T-helper 1 cell treated with Interleukin-12 subunit alpha and Interleukin-12 subunit beta and Interleukin-4 antibody, amounts not matched to agents 30 μg/mL and 1 μg/mL, for 36 hours (primary cell): Measurements from ENCODE around the gene CAGE1.
"Not testable (repeated sequence)": the region's sequence is repeated elsewhere in the genome, so short reads cannot be mapped to it uniquely, and the experiment has no call there.

Experiments used
- H3K27ac Mint-ChIP-seq: one replicate; pipeline ENCODE4 v1.8.0; 2021; ENCODE audit warnings: mild to moderate bottlenecking, mixed read lengths
- H3K27me3 Mint-ChIP-seq: one replicate; pipeline ENCODE4 v1.8.0; 2021; ENCODE audit warnings: low read depth, mixed read lengths
- H3K36me3 Mint-ChIP-seq: one replicate; pipeline ENCODE4 v1.8.0; 2021; ENCODE audit warnings: low read depth, mixed read lengths
- H3K4me1 Mint-ChIP-seq: one replicate; pipeline ENCODE4 v1.8.0; 2021; ENCODE audit warnings: low read depth, mixed read lengths
- H3K4me3 Mint-ChIP-seq: one replicate; pipeline ENCODE4 v1.8.0; 2021; ENCODE audit warnings: mild to moderate bottlenecking, moderate library complexity, mixed read lengths
- H3K9me3 Mint-ChIP-seq: one replicate; pipeline ENCODE4 v1.8.0; 2021; ENCODE audit warnings: mixed read lengths

Gene CAGE1

DNA sequence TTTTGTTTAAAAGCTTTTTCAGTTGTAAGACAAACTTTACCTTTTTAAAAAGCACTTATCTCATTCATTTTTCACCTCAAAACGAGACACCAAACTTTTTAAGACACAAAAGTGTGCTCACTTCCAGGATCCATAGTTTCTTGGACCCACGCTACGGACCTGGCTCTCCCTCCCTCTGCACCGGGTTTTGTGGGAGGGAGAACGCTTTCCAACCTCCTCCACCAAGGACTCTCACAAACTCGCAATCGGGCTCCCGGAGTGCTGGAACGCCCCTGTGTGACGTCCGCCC, 436 bp downstream of the CAGE1 start:
- peaks cover 38% of the 10 kb centered on the region for H3K4me1 Mint-ChIP-seq
- H3K4me3 Mint-ChIP-seq = peak overlapping the region; percentile 94
- H3K27me3 Mint-ChIP-seq = no peaks in the 10 kb centered on the region
- H3K9me3 Mint-ChIP-seq = no peaks in the 10 kb centered on the region
- H3K27ac Mint-ChIP-seq = peak overlapping the region; percentile 100
- peaks cover 16% of the 10 kb centered on the region for H3K36me3 Mint-ChIP-seq

DNA sequence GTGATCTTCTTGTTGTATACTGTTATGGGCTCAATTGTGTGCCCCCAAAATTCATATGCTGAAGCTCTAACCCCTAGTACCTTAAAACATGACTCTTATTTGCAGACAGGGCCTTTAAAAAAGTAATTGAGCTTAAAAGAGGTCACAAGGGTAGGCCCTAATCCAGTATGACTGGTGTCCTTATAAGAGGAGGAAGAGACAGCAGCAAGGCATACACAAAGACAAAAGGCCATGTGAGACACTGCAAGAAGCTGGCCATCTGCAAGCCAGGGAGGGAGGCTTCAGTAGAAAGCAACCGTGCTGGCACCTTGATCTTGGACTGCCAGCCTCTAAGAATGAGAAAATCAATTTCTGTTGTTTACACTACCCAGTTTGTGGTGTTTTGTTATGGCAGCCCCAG, 8.4 kb downstream of the CAGE1 start:
- H3K4me1 Mint-ChIP-seq = no peaks in the 10 kb centered on the region
- no peaks in the 10 kb centered on the region for H3K36me3 Mint-ChIP-seq
- H3K9me3 Mint-ChIP-seq = no peaks in the 10 kb centered on the region
- peaks cover 13% of the 10 kb centered on the region for H3K27me3 Mint-ChIP-seq
- no peak overlapping the region for H3K27ac Mint-ChIP-seq
- no peak overlapping the region for H3K4me3 Mint-ChIP-seq

DNA sequence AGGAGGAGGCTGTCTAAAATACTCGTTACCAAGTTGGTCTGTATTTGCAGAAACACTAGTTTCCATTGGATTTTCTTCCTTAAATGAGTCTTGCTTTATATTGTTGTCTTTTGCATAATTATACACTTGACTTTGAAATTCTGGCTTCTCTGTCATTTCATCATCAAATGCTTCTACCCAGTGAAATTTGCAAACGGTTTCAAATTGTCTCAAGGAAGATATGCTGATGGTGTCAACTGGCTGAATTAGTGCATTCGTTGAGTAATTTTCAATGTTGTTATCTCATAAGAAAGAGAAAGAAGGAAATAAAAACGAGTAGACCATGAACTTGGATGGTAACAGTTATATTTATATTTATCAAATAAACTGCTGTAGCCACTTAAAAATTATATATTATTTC, 10.8 kb downstream of the CAGE1 start:
- H3K36me3 Mint-ChIP-seq = no peaks in the 10 kb centered on the region
- H3K27ac Mint-ChIP-seq = no peak overlapping the region
- H3K27me3 Mint-ChIP-seq = peaks cover 13% of the 10 kb centered on the region
- H3K4me1 Mint-ChIP-seq = peaks cover 3% of the 10 kb centered on the region
- no peaks in the 10 kb centered on the region for H3K9me3 Mint-ChIP-seq
- no peak overlapping the region for H3K4me3 Mint-ChIP-seq

DNA sequence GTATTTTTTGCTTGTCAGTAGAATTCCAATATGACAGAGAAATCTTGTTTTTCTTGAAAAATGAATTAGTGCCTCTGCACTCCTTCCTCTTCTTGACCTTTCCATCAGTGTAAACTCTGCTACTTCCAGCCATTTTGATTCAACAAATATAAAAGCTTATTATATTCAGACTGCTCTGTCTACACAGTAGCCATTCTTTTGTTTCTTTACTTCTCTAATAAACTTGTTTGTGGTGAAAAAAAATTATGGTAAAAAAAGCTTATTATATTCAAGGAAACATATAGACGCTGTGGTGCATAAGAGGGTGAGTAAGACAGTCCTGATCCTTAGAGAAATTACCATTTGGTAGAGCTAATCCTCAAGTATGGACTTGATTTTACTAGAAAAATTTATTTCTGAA, 11.6 kb downstream of the CAGE1 start:
- H3K27me3 Mint-ChIP-seq = peaks cover 16% of the 10 kb centered on the region
- H3K4me1 Mint-ChIP-seq = peaks cover 6% of the 10 kb centered on the region
- H3K36me3 Mint-ChIP-seq = no peaks in the 10 kb centered on the region
- H3K27ac Mint-ChIP-seq = no peak overlapping the region
- H3K9me3 Mint-ChIP-seq = no peaks in the 10 kb centered on the region
- H3K4me3 Mint-ChIP-seq = no peak overlapping the region

DNA sequence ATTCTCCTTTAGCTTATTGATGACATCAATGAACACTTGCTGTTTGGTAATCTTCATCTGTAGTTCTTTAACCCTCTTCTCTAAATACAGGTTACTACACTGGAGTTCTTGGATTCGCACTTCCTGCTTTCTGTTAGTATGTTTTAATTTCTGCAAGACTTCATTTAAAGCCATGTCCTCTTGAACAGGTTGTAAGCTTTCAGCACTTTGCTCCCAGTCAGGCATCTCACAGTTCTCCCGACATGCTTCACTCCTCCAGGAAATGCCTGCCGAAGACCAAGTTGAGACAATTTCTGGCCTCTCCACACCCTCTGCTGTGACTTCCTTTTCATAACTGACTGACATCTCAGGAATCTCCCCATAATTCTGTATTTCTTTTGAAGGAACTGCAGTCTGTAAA, 15.8 kb downstream of the CAGE1 start:
- Mint-ChIP-seq H3K4me1 (peaks cover 6% of the 10 kb centered on the region), H3K27me3 (peaks cover 18% of the 10 kb centered on the region), H3K27ac (no peak overlapping the region)

DNA sequence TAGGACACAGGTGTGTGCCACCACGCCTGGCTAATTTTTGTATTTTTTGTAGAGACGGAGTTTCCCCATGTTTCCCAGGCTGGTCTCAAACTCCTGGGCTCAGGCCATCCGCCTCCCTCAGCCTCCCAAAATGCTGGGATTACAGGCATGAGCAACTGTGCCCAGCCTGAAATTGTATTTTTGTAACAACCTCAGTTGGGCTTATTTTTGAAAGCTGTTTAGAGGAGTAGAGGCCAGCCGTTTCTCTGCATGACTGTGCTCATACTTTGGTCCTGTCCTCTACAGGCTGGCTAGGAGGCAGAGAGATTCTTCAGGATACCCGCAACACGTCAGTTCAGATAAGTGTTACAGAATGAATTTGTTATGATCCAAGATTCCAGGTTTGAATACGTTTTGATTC, 22.1 kb downstream of the CAGE1 start:
- Mint-ChIP-seq H3K4me1 (no peaks in the 10 kb centered on the region), H3K36me3 (no peaks in the 10 kb centered on the region), H3K27me3 (peaks cover 14% of the 10 kb centered on the region)

More for the DNA sequence above, 15.8 kb downstream of the CAGE1 start:
- Mint-ChIP-seq H3K4me3 (no peak overlapping the region), H3K9me3 (no peaks in the 10 kb centered on the region), H3K36me3 (no peaks in the 10 kb centered on the region)

DNA sequence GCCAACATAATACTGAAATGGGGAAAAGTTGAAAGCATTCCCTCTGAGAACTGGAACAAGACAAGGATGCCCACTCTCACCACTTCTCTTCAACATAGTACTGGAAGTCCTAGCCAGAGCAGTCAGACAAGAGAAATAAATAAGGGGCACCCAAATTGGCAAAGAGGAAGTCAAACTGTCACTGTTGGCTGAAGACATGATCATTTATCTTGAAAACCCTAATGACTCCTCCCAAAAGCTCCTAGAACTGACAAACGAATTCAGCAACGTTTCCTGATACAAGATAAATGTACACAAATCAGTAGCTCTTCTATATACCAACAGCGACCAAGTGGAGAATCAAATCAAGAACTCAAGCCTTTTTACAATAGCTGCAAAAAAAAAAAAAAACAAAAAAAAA, 37.6 kb downstream of the CAGE1 start:
- not testable (repeated sequence) for H3K9me3 Mint-ChIP-seq, H3K27ac Mint-ChIP-seq, H3K4me1 Mint-ChIP-seq, H3K36me3 Mint-ChIP-seq, H3K4me3 Mint-ChIP-seq
- H3K27me3 Mint-ChIP-seq = peaks cover 56% of the 10 kb centered on the region

More for the DNA sequence above, 22.1 kb downstream of the CAGE1 start:
- Mint-ChIP-seq H3K27ac (no peak overlapping the region), H3K4me3 (no peak overlapping the region), H3K9me3 (no peaks in the 10 kb centered on the region)

DNA sequence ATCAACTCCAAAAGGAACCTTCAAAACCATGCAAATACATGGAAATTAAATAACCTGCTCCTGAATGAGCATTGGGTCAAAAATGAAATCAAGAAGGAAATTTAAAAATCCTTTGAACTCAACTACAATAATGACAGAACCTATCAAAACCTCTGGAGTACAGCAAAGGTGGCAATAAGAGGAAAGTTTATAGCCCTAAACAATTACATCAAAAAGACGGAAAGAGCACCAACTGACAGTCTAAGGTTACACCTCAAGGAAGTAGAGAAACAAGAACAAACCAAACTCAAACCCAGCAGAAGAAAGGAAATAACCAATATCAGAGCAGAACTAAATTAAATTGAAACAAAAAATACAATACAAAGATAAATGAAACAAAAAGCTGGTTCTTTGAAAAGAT, 39.0 kb downstream of the CAGE1 start:
- H3K9me3 Mint-ChIP-seq, H3K27ac Mint-ChIP-seq, H3K36me3 Mint-ChIP-seq, H3K4me3 Mint-ChIP-seq, H3K4me1 Mint-ChIP-seq: not testable (repeated sequence)
- H3K27me3 Mint-ChIP-seq = peaks cover 56% of the 10 kb centered on the region

DNA sequence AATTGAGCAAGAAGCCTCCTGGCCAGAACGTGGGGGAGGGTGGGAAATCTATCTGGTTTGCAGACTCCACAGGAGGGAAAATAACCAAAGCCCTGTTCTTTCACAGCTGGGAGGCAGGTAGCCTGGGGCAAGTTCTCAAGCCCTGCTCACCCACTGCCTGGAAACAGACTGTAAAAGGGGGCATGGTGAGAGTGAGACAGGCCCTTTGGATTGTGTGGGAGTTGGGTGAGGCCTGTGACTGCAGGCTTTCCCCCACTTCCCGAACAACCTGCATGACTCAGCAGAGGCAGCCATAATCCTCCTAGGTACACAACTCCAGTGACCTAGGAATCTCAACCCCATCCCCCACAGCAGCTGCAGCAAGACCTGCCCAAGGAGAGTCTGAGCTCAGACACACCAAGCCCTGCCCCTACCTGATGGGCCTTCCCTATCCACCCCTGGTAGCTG, 42.0 kb downstream of the CAGE1 start:
- H3K36me3 Mint-ChIP-seq, H3K4me3 Mint-ChIP-seq, H3K27ac Mint-ChIP-seq, H3K4me1 Mint-ChIP-seq, H3K9me3 Mint-ChIP-seq: not testable (repeated sequence)
- peaks cover 44% of the 10 kb centered on the region for H3K27me3 Mint-ChIP-seq

DNA sequence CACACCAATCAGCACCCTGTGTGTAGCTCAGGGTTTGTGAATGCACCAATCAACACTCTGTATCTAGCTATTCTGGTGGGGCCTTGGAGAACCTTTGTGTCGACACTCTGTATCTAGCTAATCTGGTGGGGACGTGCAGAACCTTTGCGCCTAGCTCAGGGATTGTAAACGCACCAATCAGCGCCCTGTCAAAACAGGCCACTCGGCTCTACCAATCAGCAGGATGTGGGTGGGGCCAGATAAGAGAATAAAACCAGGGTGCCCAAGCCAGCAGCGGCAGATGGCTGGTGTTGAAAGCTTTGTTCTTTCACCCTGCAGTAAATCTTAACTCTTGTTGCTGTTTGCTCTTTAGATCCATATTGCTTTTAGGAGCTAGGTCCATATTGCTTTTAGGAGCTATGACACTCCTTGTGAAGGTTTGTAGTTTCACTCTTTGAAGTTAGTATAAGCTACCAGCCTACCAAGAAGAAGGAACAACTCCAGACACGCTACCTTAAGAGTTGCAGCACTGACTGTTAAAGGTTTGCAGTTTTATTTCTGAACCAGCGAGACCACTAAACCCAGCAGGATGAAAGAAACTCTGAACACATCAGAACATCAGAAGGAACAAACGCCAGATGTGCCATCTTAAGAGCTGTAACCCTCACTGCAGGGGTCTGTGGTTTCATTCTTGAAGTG, 44.6 kb downstream of the CAGE1 start:
- not testable (repeated sequence) for H3K9me3 Mint-ChIP-seq, H3K36me3 Mint-ChIP-seq, H3K4me1 Mint-ChIP-seq, H3K4me3 Mint-ChIP-seq, H3K27ac Mint-ChIP-seq
- peaks cover 21% of the 10 kb centered on the region for H3K27me3 Mint-ChIP-seq

DNA sequence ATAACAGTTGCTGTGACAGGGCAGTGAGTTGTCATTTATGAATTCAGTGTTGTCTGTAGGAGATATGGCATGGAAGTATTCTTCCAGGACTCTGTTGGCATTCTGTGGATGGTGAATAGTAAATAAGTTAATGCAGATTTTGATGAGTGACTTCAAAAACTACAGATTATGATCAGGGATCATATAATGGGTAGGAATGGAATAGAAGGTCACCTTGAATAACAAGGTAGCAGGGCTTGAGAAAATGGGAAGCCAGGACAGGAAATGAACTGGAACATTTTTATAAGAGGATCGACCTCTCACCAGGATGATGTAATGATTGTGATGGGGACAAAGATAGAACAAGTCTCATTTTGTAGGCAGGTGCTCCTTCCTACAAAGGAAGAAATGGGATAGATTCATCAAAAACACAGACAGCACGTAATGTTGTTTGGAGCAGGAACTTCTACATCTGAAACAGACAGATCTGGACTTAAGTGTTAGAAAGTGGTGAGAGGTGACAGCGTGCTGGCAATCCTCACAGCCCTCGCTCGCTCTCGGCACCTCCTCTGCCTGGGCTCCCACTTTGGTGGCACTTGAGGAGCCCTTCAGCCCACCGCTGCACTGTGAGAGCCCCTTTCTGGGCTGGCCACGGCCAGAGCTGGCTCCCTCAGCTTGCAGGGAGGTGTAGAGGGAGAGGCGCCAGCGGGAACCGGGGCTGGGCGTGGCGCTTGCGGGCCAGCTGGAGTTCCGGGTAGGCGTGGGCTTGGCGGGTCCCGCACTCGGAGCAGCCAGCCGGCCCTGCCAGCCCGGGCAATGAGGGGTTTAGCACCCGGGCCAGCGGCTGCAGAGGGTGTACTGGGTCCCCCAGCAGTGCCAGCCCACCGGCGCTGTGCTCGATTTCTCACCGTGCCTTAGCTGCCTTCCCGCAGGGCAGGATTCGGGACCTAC, 45.7 kb downstream of the CAGE1 start:
- H3K4me1 Mint-ChIP-seq = peaks cover 4% of the 10 kb centered on the region
- no peak overlapping the region for H3K27ac Mint-ChIP-seq
- H3K9me3 Mint-ChIP-seq = no peaks in the 10 kb centered on the region
- H3K4me3 Mint-ChIP-seq = no peak overlapping the region
- H3K27me3 Mint-ChIP-seq = peaks cover 20% of the 10 kb centered on the region
- H3K36me3 Mint-ChIP-seq = no peaks in the 10 kb centered on the region

DNA sequence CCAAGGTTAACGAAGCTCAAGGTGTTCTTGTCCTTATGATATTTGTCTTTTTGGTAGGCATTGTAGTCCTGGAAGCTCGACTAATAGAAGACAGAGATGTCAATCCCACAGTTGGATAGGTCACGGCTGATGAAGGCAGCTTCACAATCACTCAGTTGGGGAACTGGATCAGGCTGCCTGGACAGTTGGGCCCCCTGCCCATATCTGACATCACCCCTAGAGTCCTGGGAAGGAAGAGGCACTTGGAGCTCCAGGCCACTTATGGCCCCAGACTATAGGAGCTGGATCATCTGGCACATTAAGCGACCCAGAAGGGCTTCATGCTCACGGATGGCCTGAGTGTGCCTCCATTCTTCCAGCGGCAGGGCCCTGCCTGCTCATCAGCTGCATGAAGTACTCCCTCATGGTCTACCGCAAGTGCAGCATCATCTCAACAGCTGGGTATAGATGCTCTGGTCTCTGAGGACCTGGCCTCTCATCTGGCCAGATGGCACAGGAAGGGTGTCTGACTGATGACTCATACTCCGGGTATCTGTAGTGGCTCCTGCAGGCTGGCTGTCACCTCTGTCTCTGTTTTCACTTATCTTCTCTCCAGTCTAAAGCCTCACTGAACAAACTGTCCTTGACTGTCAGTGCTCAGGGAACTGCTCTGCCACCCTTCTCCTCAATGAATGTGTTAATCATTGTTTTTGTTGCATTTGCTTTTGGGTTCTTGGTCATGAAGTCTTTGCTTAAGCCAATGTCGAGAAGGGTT, 47.4 kb downstream of the CAGE1 start:
- Mint-ChIP-seq H3K27me3 (peaks cover 25% of the 10 kb centered on the region), H3K4me1 (peaks cover 4% of the 10 kb centered on the region), H3K36me3 (no peaks in the 10 kb centered on the region), H3K27ac (no peak overlapping the region), H3K4me3 (no peak overlapping the region), H3K9me3 (no peaks in the 10 kb centered on the region)

DNA sequence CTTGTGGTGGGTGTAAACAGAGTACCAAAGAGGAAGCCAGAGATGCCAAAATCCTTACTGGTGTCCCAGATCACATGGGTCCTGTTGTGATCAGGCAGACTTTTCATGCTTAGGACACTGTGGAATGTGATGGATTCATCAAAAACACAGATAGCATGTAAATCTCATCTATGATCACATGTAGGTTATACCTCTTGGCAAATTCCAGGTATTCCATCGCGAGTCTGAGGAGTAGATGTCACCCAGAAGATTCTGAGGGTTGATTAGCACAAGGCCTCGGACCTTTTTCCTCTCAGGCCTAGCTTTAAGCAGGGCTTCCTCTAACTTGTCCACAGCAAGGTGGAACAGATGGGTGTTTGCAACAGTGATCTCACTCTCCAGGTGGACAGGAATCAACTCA, 48.3 kb downstream of the CAGE1 start:
- no peaks in the 10 kb centered on the region for H3K9me3 Mint-ChIP-seq
- H3K4me3 Mint-ChIP-seq = no peak overlapping the region
- peaks cover 31% of the 10 kb centered on the region for H3K27me3 Mint-ChIP-seq
- no peaks in the 10 kb centered on the region for H3K36me3 Mint-ChIP-seq
- no peak overlapping the region for H3K27ac Mint-ChIP-seq
- peaks cover 4% of the 10 kb centered on the region for H3K4me1 Mint-ChIP-seq

DNA sequence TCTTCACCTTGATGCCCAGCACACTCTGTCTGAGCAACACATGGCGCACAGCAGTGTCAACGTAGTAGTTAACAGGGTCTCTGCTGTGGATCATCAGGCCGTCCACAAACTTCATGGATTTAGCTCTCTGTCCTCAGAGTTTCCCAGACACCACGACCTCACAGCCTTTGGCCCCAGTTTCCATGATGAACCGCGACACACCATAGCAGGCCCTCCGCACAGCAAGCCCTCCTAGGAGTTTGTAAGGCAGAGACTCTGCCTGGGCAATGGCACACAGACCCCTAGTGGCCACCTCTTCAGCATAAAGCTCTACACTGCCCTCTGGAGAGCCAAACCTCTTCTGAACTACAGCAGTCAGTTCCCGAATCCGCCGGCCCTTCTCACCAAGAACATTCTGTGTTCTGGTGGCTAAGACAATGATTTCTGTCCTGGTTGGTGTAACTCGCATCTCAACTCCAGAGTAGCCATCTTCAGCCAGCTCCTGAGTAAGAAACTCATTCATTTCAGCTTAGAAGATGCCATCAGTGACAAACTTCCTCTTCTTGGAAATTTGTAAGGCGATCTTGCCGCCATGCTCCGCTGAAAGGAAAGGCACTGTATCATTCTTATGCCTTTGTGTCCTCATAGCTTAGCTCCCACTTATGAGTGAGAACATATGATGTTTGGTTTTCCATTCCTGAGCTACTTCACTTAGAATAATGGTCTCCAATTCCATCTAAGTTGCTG, 50.4 kb downstream of the CAGE1 start:
- H3K27ac Mint-ChIP-seq, H3K4me1 Mint-ChIP-seq, H3K36me3 Mint-ChIP-seq, H3K9me3 Mint-ChIP-seq, H3K4me3 Mint-ChIP-seq: not testable (repeated sequence)
- peaks cover 42% of the 10 kb centered on the region for H3K27me3 Mint-ChIP-seq
